Hematopoietic multipotent progenitor cell treated with erythropoietin and hydrocortisone succinate and interleukin-3 and kit ligand, for 15 days (in vitro differentiated cells): ENCODE measurements around the gene DOLK.

Experiments
- DNase-seq: peaks from one replicate; pipeline ENCODE4 v3.0.0-alpha.2; 2015; ENCODE audit warnings: low spot score

DOLK gene

DNA sequence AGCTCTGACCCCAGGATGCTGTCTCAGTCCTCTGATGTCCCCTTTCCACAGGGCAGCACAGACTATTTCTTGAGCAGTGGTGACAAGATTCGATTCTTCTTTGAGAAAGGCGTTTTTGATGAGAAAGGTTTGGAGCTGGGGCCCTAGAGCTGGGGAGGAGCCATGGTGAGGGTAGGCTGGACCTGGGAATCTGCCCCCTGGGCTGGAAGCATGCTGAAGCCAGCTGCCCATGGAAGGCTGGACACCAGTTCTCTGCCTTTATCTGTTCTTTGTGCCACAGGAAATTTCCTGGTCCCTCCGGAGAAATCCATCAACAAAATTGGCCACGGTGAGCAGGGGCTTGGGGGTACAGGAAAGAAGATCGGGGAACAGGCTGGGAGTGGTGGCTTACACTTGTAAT, 13.7 kb downstream of the DOLK start:
- no peak for DNase-seq

DNA sequence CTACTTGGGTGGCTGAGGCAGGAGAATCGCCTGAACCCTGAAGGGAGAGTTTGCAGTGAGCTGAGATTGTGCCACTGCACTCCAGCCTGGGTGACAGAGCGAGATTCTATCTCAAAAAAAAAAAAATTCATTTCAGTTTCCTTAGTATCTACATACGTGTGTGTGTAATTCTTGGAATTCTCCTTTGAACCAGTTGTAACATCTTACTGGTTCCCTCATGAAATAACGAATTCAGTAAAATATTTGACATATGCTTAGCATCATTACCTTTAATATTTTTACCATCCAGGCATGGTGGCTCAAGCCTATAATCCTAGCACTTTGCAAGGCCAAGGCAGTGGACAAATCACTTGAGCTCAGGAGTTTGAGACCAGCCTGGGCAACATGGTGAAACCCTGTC, 17.8 kb downstream of the DOLK start:
- no peak for DNase-seq

DNA sequence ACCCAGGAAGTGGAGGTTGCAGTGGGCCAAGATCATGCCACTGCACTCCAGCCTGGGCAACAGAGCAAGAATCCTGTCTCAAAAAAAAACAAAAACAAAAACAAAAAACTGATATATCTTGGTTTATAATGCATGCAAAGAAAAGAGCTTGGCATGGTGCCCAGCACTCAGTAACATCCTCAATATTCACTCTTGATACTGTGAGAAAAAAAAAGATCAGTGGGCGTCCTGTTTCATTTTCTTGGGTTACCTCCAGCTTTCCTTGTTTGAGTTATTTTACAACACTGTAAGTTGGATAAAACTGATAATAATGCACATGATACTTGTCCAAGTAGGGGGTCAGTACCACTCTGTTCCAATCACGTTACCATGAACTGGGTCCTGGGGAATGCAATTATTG, 18.8 kb downstream of the DOLK start:
- DNase-seq, result no peak

DNA sequence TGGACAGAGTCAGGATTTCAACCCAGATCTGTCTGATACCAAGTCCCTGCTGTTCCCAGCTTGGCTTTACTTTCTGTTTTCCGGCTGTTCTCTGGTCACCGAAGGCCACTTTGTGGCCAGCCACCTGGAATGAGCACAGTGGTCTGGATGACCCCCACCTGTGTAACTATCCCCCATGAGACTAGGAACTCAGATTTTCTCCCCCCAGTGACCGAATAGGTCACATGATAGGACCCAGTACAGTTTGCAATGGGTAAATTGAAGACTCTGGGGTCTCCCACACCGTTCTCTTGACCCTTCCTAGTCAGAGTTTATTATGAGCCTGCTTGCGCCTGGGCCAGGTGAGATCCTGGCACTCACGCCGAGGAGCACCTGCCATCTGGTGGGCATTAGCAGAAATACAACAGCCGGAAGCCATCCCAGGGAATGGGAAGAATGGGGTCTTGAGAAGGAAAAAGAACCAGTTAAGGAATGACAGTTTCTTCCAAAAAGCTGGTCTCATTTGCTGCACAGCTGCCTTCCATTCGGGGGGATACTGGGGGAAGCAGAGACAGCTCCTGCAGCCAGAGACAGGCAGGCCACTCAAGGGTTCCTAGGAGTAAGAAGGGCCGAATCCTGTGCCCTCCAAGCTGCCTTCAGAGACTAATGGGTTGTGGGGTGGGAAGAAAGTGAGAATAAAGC, 19.5 kb downstream of the DOLK start:
- peak; percentile 73 for DNase-seq

DNA sequence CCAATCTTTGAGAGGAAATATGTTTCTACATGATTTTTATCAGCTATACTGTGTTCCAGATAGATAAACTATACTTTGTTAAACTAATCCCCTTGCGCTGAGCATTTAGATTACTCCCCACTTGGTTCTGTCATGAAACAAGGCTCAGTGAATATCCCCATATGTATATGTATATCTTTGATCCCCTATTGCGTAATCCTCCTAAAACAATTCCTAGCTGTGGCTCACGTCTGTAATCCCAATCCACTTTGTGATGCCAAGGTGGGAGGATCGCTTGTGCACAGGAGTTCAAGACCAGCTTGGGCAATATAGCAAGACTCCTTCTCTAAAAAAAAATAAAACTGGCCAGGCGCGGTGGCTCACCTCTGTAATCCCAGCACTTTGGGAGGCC, 23.9 kb downstream of the DOLK start:
- DNase-seq, result no peak

DNA sequence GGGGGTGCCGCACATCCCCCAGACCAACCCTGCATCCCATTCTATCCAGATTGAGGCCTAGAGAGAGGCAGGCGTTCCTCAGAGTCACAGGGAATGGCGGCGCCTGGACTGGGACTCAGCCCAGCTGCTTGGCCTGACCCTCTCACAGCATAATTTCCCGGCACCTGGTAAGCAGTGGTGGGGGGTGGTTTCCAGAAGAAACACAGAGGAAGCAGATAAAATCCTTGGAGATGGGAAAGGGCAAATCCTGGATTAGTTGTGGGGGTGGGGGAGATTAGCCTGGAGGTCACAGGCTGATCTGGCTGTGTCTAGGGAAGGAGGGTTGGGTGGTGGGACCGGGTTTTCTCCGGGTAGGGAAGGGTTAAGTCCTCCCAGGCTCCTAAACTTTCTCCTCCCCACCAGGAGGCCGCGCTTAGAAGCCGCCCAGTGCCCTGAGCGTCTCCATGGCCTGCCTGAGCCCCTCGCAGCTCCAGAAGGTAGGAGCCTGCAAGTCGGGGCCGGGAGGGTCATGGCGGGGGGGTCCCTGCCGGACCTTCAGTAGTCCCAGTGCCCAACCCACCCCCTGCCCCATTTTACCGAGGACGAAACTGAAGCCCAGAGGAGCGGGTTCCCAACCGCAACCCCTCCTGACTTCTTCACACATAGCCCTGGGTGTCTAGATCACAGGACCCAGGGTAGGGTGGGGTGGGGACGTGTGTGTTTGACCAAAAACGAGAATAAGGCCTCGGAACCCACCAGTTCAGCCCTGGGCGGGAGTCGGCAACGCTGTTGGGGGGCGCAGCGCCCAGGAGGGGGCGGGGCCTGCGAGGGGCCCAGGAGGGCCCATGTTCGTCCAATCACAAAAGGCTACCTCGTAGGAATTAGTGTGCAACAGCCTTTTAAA, 25.3 kb downstream of the DOLK start:
- DNase-seq, result no peak

DNA sequence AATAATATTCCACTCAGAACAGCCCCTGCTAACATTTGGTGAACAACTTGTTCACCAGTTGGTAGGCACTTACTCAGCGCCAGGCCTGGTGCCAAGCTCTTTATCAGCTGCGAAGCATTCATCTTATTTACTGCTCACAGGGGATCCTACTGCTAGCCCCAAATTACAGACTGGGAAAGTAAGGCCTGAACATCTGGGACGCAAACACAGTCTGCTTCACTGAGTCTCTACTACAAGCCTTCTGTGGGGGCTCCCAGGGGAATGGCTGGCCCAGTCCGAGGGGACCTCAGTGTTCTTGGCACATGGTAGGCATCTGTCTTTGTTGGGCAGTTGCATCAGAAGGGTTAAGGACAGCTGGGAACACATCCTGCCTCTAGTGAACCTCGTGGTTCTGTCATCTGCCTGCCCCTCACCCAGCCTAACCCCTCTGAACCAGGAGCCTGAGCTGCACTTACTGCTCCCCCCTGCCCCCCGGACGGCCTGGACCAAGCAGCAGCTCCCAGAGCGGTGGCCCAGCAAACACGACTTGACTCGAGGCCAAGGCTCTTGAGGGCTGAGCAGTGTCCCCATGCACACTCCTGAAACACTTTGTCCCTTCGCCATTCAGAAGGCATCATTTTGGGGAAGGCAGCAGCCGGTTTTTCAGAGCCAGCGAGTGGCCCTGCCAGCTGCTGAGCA, 26.9 kb downstream of the DOLK start, which contains the start of gene PHYHD1:
PHYHD1 (plus strand) TSS at position 602 of the 678 bp plus-strand sequence. CDS start 1,342 bp downstream, outside the sequence.
- peak; percentile 96 for DNase-seq

DNA sequence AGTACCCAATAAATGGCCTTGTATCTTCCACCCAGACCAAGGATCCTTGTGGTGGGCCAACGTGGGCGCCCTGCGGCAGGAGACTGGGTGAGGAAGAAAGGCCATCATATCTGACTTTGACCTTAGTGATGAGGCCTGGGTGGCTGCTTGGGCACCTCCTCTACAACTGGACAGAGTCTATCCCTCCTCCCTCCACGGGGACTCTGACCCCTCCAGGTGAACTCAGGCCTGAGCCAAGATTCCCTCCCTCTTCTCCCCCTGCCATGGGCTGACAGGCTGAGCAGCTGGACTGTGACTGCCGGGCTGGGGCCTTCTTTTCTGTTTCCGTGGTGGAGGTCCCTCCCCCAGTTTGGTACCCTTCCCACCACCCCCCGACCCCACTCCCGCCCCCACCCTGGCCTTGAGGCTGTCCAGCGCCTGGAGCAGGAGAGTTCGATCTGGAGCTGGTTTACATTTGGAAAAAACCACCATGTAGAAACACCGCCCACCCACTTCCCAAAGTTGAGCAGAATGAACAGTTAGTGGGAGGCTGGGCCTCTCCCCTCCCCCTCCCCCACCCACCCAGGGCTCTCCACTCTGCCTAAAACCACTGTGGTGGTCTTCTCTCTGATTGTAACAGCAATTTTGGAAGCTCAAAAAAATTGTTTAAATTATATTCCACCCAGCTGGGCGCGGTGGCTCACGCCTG, 27.9 kb downstream of the DOLK start:
- no peak for DNase-seq

DNA sequence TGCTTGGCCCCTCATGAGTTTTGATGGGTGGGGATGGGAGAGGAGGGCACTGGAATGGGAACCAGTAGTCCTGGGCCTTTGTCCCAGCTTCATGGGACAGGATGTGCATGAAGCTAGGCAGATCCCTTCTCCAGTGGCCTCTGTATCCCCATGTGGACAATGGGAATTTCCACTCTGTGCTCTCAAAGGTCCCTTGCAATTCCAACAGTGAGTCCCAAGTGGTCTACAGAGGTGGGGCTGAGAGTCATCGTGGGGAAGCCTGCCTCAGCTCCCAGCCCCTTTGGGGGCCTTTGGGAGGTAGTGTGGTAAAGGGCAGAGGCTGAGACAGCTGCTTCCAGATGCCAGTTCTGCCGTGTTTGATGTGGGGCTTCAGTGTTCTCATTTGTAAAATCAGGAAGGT, 28.5 kb downstream of the DOLK start:
- no peak for DNase-seq

DNA sequence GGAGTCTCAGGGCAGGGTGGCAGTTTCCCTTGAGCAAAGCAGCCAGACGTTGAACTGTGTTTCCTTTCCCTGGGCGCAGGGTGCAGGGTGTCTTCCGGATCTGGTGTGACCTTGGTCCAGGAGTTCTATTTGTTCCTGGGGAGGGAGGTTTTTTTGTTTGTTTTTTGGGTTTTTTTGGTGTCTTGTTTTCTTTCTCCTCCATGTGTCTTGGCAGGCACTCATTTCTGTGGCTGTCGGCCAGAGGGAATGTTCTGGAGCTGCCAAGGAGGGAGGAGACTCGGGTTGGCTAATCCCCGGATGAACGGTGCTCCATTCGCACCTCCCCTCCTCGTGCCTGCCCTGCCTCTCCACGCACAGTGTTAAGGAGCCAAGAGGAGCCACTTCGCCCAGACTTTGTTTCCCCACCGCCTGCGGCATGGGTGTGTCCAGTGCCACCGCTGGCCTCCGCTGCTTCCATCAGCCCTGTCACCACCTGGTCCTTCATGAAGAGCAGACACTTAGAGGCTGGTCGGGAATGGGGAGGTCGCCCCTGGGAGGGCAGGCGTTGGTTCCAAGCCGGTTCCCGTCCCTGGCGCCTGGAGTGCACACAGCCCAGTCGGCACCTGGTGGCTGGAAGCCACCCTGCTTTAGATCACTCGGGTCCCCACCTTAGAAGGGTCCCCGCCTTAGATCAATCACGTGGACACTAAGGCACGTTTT, 30.1 kb downstream of the DOLK start:
- no peak for DNase-seq

DNA sequence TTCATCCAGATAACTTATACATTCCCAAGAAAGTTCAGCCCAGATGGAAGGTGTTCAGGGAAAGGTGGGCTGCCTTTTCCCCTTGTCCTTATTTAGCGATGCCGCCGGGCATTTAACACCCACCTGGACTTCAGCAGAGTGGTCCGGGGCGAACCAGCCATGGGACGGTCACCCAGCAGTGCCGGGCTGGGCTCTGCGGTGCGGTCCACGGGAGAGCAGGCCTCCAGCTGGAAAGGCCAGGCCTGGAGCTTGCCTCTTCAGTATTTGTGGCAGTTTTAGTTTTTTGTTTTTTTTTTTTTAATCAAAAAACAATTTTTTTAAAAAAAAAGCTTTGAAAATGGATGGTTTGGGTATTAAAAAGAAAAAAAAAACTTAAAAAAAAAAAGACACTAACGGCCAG, 30.7 kb downstream of the DOLK start:
- no peak for DNase-seq

DNA sequence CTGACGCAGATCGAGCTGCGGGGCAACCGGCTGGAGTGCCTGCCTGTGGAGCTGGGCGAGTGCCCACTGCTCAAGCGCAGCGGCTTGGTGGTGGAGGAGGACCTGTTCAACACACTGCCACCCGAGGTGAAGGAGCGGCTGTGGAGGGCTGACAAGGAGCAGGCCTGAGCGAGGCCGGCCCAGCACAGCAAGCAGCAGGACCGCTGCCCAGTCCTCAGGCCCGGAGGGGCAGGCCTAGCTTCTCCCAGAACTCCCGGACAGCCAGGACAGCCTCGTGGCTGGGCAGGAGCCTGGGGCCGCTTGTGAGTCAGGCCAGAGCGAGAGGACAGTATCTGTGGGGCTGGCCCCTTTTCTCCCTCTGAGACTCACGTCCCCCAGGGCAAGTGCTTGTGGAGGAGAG, 31.2 kb downstream of the DOLK start:
- DNase-seq, result no peak

DNA sequence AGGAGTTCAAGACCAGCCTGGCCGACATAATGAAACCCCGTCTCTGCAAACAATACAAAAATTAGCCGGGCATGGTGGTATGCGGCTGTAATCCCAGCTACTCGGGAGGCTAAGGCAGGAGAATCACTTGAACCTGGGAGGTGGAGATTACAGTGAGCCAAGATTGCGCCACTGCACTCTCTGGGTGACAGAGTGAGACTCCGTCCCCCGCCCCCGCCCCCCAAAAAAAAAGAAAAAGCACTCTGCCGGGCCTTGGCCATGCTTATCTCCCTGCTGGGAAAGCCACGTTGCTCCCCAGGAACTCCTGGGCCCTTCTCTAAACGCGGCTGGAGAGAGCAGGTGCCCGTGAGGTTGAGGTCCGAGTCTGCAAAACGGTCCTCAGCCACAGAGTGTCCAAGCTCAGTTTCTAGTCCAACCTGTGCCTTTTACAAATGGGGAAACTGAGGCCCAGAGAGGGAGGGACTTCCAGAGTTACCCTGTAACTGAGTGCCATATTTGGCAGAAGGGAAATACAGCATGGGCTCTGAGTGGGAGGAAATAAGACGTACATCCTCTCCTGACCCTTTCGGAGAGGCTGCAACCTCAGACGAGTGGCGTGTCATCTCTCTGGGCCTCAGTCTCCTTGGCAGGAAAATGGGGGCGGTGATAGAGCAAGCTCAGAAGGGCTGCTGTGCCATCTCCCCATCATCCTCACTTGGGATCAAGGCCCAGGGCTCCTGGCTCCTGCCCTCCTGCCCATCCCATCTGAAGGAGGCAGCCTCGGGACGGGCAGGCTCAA, 33.2 kb downstream of the DOLK start:
- DNase-seq, result no peak

DNA sequence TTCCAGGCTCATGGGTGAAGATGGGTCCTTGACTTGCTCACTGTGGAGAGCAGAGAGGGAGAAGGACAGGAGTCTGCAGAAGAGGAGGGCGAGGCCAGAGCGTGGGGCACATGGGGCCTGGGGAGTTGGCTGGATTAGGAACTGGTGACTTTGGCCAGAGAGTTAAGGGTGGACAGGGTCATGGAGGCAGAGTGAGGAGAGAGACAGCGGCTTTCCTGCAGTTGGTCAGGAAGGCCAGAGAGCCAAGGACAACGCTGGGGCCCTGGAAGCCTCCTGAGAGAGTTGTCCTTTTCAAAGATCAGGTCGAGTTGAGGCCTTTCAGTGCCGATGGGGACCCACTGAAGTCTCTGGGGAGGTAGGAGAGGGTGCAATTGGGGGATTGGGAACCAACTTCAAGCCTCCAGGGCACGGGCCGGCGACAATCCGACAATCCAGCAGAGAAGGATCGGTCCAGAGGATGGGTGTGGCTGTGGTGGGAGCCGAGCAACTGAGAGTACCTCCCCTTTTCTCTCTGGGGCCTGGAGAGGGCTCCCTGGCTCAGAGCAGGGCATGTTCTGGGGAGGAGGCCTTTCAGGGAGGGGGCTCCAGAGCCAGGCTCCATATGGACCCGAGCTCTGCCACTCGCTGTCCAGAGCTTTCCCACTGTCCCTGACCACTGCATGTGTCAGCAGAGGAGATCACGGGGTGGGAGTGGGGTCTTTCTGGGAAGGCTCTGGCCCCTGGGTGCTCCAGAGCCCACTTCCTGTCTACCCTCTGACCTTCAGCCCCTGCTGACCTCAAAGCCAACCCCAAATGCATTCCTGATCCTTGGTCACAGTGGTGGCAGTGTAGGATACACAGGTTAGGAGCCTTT, 34.1 kb downstream of the DOLK start:
- no peak for DNase-seq

DNA sequence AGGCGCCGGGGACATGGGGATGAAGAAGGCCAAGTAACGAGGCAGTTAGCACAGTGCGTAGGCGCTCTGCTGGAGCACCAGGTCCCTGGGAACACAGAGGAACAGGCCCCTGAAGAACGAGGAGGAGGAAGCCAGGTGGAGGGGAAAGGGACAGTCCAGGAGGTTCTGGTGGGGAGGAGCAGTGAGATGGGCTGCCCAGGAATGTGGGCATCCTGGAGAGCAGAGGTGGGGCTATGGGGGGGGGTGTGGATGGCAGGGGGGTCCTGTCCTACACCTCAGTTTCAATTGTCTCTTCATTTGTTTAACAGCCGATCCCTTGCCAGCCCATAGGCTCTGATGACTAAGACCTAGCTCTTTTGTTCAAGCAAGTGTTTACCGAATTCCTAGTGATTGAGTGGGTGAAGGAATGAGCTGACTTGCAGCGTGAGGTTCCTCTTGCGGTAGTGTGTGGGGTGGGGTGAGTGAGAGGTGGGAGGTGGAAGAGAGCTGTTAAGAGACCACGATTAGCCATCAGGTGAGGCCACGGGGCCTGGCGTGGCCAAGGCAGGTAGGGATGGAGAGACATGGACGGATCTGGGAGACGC, 35.0 kb downstream of the DOLK start:
- DNase-seq, result no peak

DNA sequence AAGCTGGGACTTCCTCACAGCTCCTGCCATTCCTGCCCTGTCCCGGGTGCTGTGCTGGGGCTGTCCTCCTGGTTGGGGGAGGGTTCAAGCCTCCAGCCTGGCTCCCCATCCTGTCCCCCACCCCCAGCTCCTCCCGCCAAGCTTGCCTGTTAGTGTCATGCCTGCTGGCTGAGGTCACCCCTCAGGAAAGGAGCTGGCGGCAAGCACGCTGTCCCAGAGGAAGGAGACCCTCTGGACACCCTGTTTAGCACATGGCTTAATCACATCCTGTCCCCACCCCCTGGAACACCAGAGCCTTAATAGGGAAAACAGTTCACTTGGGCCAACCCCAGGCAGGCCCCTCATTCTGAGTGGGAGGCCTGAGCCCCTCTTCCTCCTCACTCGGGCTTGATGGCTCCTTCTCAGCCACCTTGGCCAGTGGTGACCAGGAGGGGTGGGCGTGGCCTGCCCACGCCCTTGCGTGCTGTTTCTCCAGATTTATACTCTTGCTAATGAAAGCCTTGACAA, 35.8 kb downstream of the DOLK start:
- DNase-seq, result no peak

DNA sequence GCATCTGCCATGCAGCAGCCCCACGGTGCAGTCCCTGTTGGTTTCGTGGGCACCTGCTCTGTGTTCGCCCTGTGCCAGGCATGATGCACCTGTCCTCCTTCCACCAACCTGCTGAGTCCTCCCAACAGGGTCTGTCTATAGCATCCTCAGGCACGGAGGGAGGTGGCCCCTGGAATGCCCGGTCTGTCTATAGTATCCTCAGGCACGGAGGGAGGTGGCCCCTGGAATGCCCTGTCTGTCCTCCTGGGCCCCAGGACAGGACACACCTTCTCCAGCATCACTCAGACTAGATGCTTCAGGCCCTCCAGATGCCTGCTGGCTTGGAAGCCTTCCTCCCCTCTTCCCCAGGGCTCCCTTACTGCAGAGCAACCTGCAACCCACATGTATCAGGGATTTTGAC, 36.5 kb downstream of the DOLK start:
- DNase-seq, result no peak

DNA sequence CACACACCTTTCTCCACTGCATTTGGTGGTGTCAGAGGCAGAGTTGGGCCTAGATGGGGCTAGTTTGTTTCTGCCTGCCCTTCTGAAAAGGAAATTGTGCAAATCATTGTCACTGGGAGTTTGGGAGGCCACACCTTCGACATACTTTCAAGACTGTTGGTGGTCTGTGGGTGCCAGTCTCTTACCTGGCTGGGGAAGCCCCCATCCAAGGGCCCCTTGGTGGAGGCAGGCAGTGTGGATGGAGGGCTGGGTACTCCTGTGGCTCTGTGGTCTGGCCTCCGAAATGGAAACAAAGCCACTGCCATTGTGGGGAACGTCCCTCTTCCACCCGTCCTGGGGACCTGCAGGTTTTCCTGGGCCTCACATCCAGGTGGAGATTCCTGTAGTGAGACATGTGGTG, 37.5 kb downstream of the DOLK start:
- DNase-seq, result no peak

DNA sequence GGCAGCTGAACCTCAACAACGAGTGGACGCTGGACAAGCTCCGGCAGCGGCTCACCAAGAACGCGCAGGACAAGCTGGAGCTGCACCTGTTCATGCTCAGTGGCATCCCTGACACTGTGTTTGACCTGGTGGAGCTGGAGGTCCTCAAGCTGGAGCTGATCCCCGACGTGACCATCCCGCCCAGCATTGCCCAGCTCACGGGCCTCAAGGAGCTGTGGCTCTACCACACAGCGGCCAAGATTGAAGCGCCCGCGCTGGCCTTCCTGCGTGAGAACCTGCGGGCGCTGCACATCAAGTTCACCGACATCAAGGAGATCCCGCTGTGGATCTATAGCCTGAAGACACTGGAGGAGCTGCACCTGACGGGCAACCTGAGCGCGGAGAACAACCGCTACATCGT, 39.0 kb downstream of the DOLK start:
- no peak for DNase-seq
